BLaER1 treated with 17β-estradiol and CSF1 and Interleukin-3, amounts not matched to agents 10 nM and 100 nM (cell line): ENCODE measurements around the gene TLR10.

Source experiments
- H3K27ac ChIP-seq, 11 experiments: shearing (Covaris generic); formaldehyde crosslinking; 2 replicates each; pipeline ENCODE4 v1.8.1; 2022
- H3K27me3 ChIP-seq, 11 experiments: shearing (Covaris generic); formaldehyde crosslinking; 2 replicates each; pipeline ENCODE4 v1.8.1; 2022
- H3K36me3 ChIP-seq, 11 experiments: shearing (Covaris generic); formaldehyde crosslinking; 2 replicates each; pipeline ENCODE4 v1.8.1; 2022
- H3K4me1 ChIP-seq, 10 experiments: shearing (Covaris generic); formaldehyde crosslinking; 2 replicates each; pipeline ENCODE4 v1.8.1; 2022
- H3K4me2 ChIP-seq, 11 experiments: shearing (Covaris generic); formaldehyde crosslinking; 2 replicates each; pipeline ENCODE4 v1.8.1; 2022
- H3K4me3 ChIP-seq, 10 experiments: shearing (Covaris generic); formaldehyde crosslinking; 2 replicates each; pipeline ENCODE4 v1.8.1; 2022
- H3K9ac ChIP-seq, 11 experiments: shearing (Covaris generic); formaldehyde crosslinking; 2 replicates each; pipeline ENCODE4 v1.8.1; 2022
- H3K9me3 ChIP-seq, 11 experiments: shearing (Covaris generic); formaldehyde crosslinking; replicated peaks in 1 of 11; 2 replicates each; pipeline ENCODE4 v1.8.1; 2022
- H4K20me1 ChIP-seq, 11 experiments: shearing (Covaris generic); formaldehyde crosslinking; 2 replicates each; pipeline ENCODE4 v1.8.1; 2022
- Cebpa-rat ChIP-seq, 11 experiments: shearing (Covaris generic); IDR thresholded peaks; 2 replicates each; pipeline ENCODE4 v1.8.1; 2022

The TLR10 gene

GRCh38 chr4:38738940-38739803 is 43.6 kb downstream of the TLR10 start:
- Histone ChIP-seq H3K9ac (no peak overlapping the region), H3K4me3 (no peak overlapping the region), H3K4me2 (no peak overlapping the region), H3K4me1 (peaks cover 10 to 35% (median 13%) of the 10 kb centered on the region in 10 experiments), H3K36me3 (no peaks in the 10 kb centered on the region), H3K9me3 (peaks cover 0 to 2% (median 0%) of the 10 kb centered on the region in 11 experiments; a peak in 2 of 22 replicates), H3K27me3 (no peaks in the 10 kb centered on the region), H4K20me1 (no peaks in the 10 kb centered on the region), H3K27ac (no peak overlapping the region)
- TF ChIP-seq Cebpa-rat (IDR thresholded peaks at IDR 0.05): no peak

GRCh38 chr4:38735870-38736269 is 46.9 kb downstream of the TLR10 start:
- Histone ChIP-seq H3K27ac (no peak overlapping the region), H3K9me3 (peaks cover 0 to 17% (median 11%) of the 10 kb centered on the region in 11 experiments; a peak in 16 of 22 replicates), H3K27me3 (no peaks in the 10 kb centered on the region), H3K4me3 (no peak overlapping the region), H3K36me3 (no peaks in the 10 kb centered on the region), H3K4me2 (no peak overlapping the region), H4K20me1 (no peaks in the 10 kb centered on the region), H3K9ac (no peak overlapping the region), H3K4me1 (peaks cover 1 to 19% (median 5%) of the 10 kb centered on the region in 10 experiments; a peak in 17 of 20 replicates)
- TF ChIP-seq Cebpa-rat (IDR thresholded peaks at IDR 0.05): no peak

GRCh38 chr4:38734911-38735310 is 47.9 kb downstream of the TLR10 start:
- H3K9me3 ChIP-seq: peaks cover 0 to 17% (median 11%) of the 10 kb centered on the region in 11 experiments; a peak in 16 of 22 replicates
- H3K4me1 ChIP-seq: peaks cover 8 to 25% (median 11%) of the 10 kb centered on the region in 10 experiments; a peak in 17 of 20 replicates
- H3K4me2 ChIP-seq: peak overlapping the region in 1 of 11 experiments; percentile 38; a peak in 1 of 22 replicates
- no peaks in the 10 kb centered on the region for H4K20me1 ChIP-seq
- H3K36me3 ChIP-seq: no peaks in the 10 kb centered on the region
- TF ChIP-seq Cebpa-rat (IDR thresholded peaks at IDR 0.05): no peak
- H3K27ac ChIP-seq: no peak overlapping the region
- H3K27me3 ChIP-seq: no peaks in the 10 kb centered on the region
- no peak overlapping the region for H3K4me3 ChIP-seq
- H3K9ac ChIP-seq: no peak overlapping the region

- H3K9ac ChIP-seq: no peak overlapping the region
- peak overlapping the region in 1 of 11 experiments; percentile 38; a peak in 1 of 22 replicates for H3K4me2 ChIP-seq
- TF ChIP-seq Cebpa-rat (IDR thresholded peaks at IDR 0.05): no peak
- H4K20me1 ChIP-seq: no peaks in the 10 kb centered on the region
- H3K27me3 ChIP-seq: no peaks in the 10 kb centered on the region
- H3K9me3 ChIP-seq: peaks cover 0 to 17% (median 11%) of the 10 kb centered on the region in 11 experiments; a peak in 16 of 22 replicates
- peaks cover 8 to 25% (median 11%) of the 10 kb centered on the region in 10 experiments; a peak in 17 of 20 replicates for H3K4me1 ChIP-seq
- H3K36me3 ChIP-seq: no peaks in the 10 kb centered on the region
- no peak overlapping the region for H3K27ac ChIP-seq
- H3K4me3 ChIP-seq: no peak overlapping the region
Measured at GRCh38 chr4:38734446-38734845, 48.3 kb downstream of the TLR10 start.

GRCh38 chr4:38733663-38734062 is 49.1 kb downstream of the TLR10 start:
- Histone ChIP-seq H4K20me1 (no peaks in the 10 kb centered on the region), H3K27ac (no peak overlapping the region), H3K9ac (no peak overlapping the region), H3K27me3 (no peaks in the 10 kb centered on the region), H3K9me3 (peaks cover 0 to 17% (median 11%) of the 10 kb centered on the region in 11 experiments; a peak in 16 of 22 replicates), H3K4me2 (no peak overlapping the region), H3K4me3 (no peak overlapping the region), H3K4me1 (peaks cover 8 to 29% (median 11%) of the 10 kb centered on the region in 10 experiments; a peak in 17 of 20 replicates), H3K36me3 (no peaks in the 10 kb centered on the region)
- TF ChIP-seq Cebpa-rat (IDR thresholded peaks at IDR 0.05): no peak

GRCh38 chr4:38730830-38731646 is 51.8 kb downstream of the TLR10 start:
- TF ChIP-seq Cebpa-rat (IDR thresholded peaks at IDR 0.05): no peak
- H3K9ac ChIP-seq: no peak overlapping the region
- H3K36me3 ChIP-seq: no peaks in the 10 kb centered on the region
- no peak overlapping the region for H3K27ac ChIP-seq
- H3K4me2 ChIP-seq: peak overlapping the region in 10 of 11 experiments; percentile 4 to 57 (median 30); a peak in 16 of 22 replicates
- H3K27me3 ChIP-seq: no peaks in the 10 kb centered on the region
- H3K4me3 ChIP-seq: no peak overlapping the region
- no peaks in the 10 kb centered on the region for H4K20me1 ChIP-seq
- peaks cover 8 to 35% (median 11%) of the 10 kb centered on the region in 10 experiments; a peak in 17 of 20 replicates for H3K4me1 ChIP-seq
- H3K9me3 ChIP-seq: peaks cover under 1 to 28% (median 16%) of the 10 kb centered on the region in 11 experiments; a peak in 19 of 22 replicates

GRCh38 chr4:38730493-38730829 is 52.3 kb downstream of the TLR10 start:
- Histone ChIP-seq H3K4me3 (no peak overlapping the region), H3K9me3 (peaks cover 6 to 33% (median 21%) of the 10 kb centered on the region in 11 experiments; a peak in 20 of 22 replicates), H3K4me2 (peak overlapping the region in 10 of 11 experiments; percentile 4 to 57 (median 30); a peak in 16 of 22 replicates), H3K4me1 (peaks cover 8 to 34% (median 11%) of the 10 kb centered on the region in 10 experiments; a peak in 17 of 20 replicates), H3K27ac (no peak overlapping the region), H3K9ac (no peak overlapping the region), H3K36me3 (no peaks in the 10 kb centered on the region), H4K20me1 (no peaks in the 10 kb centered on the region), H3K27me3 (no peaks in the 10 kb centered on the region)
- no peak for TF ChIP-seq Cebpa-rat (IDR thresholded peaks at IDR 0.05)

GRCh38 chr4:38728631-38729141 is 54.1 kb downstream of the TLR10 start:
- Histone ChIP-seq H3K4me2 (no peak overlapping the region), H3K36me3 (no peaks in the 10 kb centered on the region), H3K9me3 (peaks cover 7 to 34% (median 23%) of the 10 kb centered on the region in 11 experiments; a peak in 20 of 22 replicates), H3K4me1 (peaks cover 20 to 34% (median 22%) of the 10 kb centered on the region in 10 experiments), H3K9ac (no peak overlapping the region), H3K27me3 (no peaks in the 10 kb centered on the region), H3K27ac (no peak overlapping the region), H3K4me3 (no peak overlapping the region), H4K20me1 (no peaks in the 10 kb centered on the region)
- TF ChIP-seq Cebpa-rat (IDR thresholded peaks at IDR 0.05): no peak
